ENCODE measurements around the gene XIST.
"Not testable (repeated sequence)": the region's sequence is repeated elsewhere in the genome, so short reads cannot be mapped to it uniquely, and the experiment has no call there.

XIST gene

GRCh38 chrX:73852467-73852866 lies at the start of gene XIST:
Gene XIST (minus strand): TSS chrX:73852714.
- DNase-seq: peak in 23 of 56 donors; percentile 7 to 76 (median 48)

- not testable (repeated sequence) for DNase-seq
Observed at GRCh38 chrX:73898315-73898714, 45.8 kb upstream of the XIST start.

GRCh38 chrX:73892515-73893090 lies 40.1 kb upstream of the XIST start:
- DNase-seq: not testable (repeated sequence)

- DNase-seq: not testable (repeated sequence)
Observed at GRCh38 chrX:73882260-73882659, 29.7 kb upstream of the XIST start.

- no peak for DNase-seq
Observed at GRCh38 chrX:73877687-73878086, 25.2 kb upstream of the XIST start.

GRCh38 chrX:73876911-73877310 lies 24.4 kb upstream of the XIST start:
- no peak for DNase-seq

- DNase-seq: no peak
Observed at GRCh38 chrX:73868916-73869315, 16.4 kb upstream of the XIST start.

- DNase-seq: no peak
Observed at GRCh38 chrX:73867144-73867543, 14.6 kb upstream of the XIST start.

- no peak for DNase-seq
Observed at GRCh38 chrX:73863852-73864251, 11.3 kb upstream of the XIST start.

- DNase-seq: no peak
Observed at GRCh38 chrX:73863268-73863667, 10.8 kb upstream of the XIST start.

- no peak for DNase-seq
Observed at GRCh38 chrX:73859622-73860021, 7.1 kb upstream of the XIST start.

- peak in 50 of 56 donors; percentile 1 to 80 (median 42) for DNase-seq
Observed at GRCh38 chrX:73855546-73855945, 3.0 kb upstream of the XIST start.

- no peak for DNase-seq
Observed at GRCh38 chrX:73852022-73852421, 492 bp downstream of the XIST start.

- DNase-seq: peak in 25 of 56 donors; percentile 34 to 92 (median 84)
Observed at GRCh38 chrX:73851014-73852009, 1.2 kb downstream of the XIST start.

- peak in 3 of 56 donors; percentile 10 to 45 (median 16) for DNase-seq
Observed at GRCh38 chrX:73850124-73851013, 2.1 kb downstream of the XIST start.

GRCh38 chrX:73849073-73849472 lies 3.4 kb downstream of the XIST start:
- no peak for DNase-seq

GRCh38 chrX:73847991-73848390 lies 4.5 kb downstream of the XIST start:
- DNase-seq: no peak

GRCh38 chrX:73847100-73847499 lies 5.4 kb downstream of the XIST start:
- no peak for DNase-seq

GRCh38 chrX:73842541-73843234 lies 9.8 kb downstream of the XIST start:
- DNase-seq: no peak

GRCh38 chrX:73841337-73841736 lies 11.2 kb downstream of the XIST start:
- no peak for DNase-seq
